Caco-2 (cell line): ENCODE data around the gene RPL32. TPM values are rescaled to one million over a fixed set of nuclear protein-coding genes. Genes with fewer than 3 reads are reported as not detected.

Source experiments
- BruUV-seq: library from RNA; stranded (reverse); fragments of 400-500 nt; replicated peaks from 2 replicates; lab custom pipeline; 2021; lab: Mats Ljungman, UMichigan
- CTCF ChIA-PET: fragments of 300-600 bp; sonication (Branson Sonifier 250); formaldehyde crosslinking; loops from one replicate; lab custom pipeline; 2022; ENCODE audit warnings: antibody characterized with exemption; lab: Charles Lee
- POLR2A ChIA-PET: fragments of 300-600 bp; sonication (Branson Sonifier 250); formaldehyde crosslinking; loops from one replicate; lab custom pipeline; 2022; ENCODE audit warnings: antibody characterized with exemption; lab: Charles Lee
- DNase-seq, 2 experiments: peaks; one replicate each; pipeline versions ENCODE4 v3.0.0 to v3.0.0-alpha.2; 2020 to 2022
- H3K27me3 ChIP-seq: replicated peaks from 2 replicates; pipeline ENCODE4 v1.6.0; 2011; ENCODE audit warnings: low read length; ENCODE audit not compliant: control insufficient read depth, insufficient read depth
- H3K36me3 ChIP-seq: 2 replicates; pipeline ENCODE4 v1.5.1; 2011; ENCODE audit warnings: low read length; ENCODE audit not compliant: control insufficient read depth, insufficient read depth
- H3K4me1 ChIP-seq: fragments of 250-450 bp; sonication (Bioruptor Pico); 2 replicates; pipeline ENCODE4 v1.5.1; 2020; ENCODE audit warnings: mild to moderate bottlenecking
- H3K4me3 ChIP-seq: 2 replicates; pipeline ENCODE4 v1.5.1; 2011; ENCODE audit warnings: low read depth, mild to moderate bottlenecking, control low read depth, low read length
- H3K9me3 ChIP-seq: fragments of 250-450 bp; sonication (Bioruptor Pico); 2 replicates; pipeline ENCODE4 v1.5.1; 2020; ENCODE audit warnings: mild to moderate bottlenecking, moderate library complexity
- H3K27ac Mint-ChIP-seq: one replicate; pipeline ENCODE4 v1.8.0; 2022; ENCODE audit warnings: mixed read lengths; ENCODE audit not compliant: unreplicated experiment
- H3K27me3 Mint-ChIP-seq: one replicate; pipeline ENCODE4 v1.8.0; 2022; ENCODE audit warnings: mixed read lengths; ENCODE audit not compliant: insufficient read depth, unreplicated experiment
- H3K36me3 Mint-ChIP-seq: one replicate; pipeline ENCODE4 v1.8.0; 2022; ENCODE audit warnings: mild to moderate bottlenecking, mixed read lengths; ENCODE audit not compliant: insufficient read depth, unreplicated experiment
- H3K4me1 Mint-ChIP-seq: one replicate; pipeline ENCODE4 v1.8.0; 2022; ENCODE audit warnings: low read depth, mixed read lengths; ENCODE audit not compliant: unreplicated experiment
- H3K4me3 Mint-ChIP-seq: one replicate; pipeline ENCODE4 v1.8.0; 2022; ENCODE audit warnings: mild to moderate bottlenecking, moderate library complexity, mixed read lengths; ENCODE audit not compliant: unreplicated experiment
- H3K9me3 Mint-ChIP-seq: one replicate; pipeline ENCODE4 v1.8.0; 2022; ENCODE audit warnings: mixed read lengths; ENCODE audit not compliant: unreplicated experiment
- CTCF ChIP-seq, 2 experiments: fragments of 200-600 bp in 1 of 2; IDR thresholded peaks; 1 replicate in 1 of 2; 2 replicates in 1 of 2; pipeline versions ENCODE4 v1.5.1 to v1.8.0; 2011 to 2022; ENCODE audit warnings: antibody characterized with exemption in 1 of 2, control low read depth in 1 of 2, inconsistent platforms in 1 of 2, low read depth in 1 of 2, low read length in 1 of 2, mild to moderate bottlenecking in 1 of 2, moderate library complexity in 1 of 2; ENCODE audit not compliant: insufficient read depth in 1 of 2, severe bottlenecking in 1 of 2, unreplicated experiment in 1 of 2
- intact Hi-C: fragments of 100-400 bp; cut with micrococcal nuclease; formaldehyde crosslinking; loops from one replicate; pipeline ENCODE4 v1.10.0; 2022; ENCODE audit not compliant: unreplicated experiment
- total RNA-seq: library from RNA; stranded (reverse); gene quantifications from 2 replicates; pipeline ENCODE4 v1.2.3, GENCODE V29; 2022

The RPL32 gene
- total RNA-seq, 1 experiment from 2014 or later = 1,713 TPM

DNA sequence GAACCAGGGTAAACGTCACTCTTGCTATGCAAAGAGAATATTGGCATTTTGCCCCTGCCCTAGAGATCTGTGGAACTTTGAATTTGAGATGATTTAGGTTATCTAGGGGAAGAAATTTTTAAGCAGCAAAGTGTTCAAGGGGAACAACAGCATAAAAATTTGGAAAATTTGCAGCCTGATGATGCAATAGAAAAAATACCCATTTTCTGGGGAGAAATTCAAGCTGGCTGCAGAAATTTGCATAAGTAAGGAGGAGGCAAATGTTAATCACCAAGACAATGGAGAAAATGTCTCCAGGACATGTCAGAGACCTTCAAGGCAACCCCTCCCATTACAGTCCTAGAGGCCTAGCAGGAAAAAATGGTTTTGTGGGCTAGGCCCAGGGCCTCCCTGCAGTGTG is 4.4 kb upstream of the RPL32 start:
- no peaks in the 10 kb centered on the region for H3K27me3 Mint-ChIP-seq
- Histone ChIP-seq H3K36me3 (no peaks in the 10 kb centered on the region), H3K4me3 (no peak overlapping the region), H3K27me3 (no peaks in the 10 kb centered on the region), H3K4me1 (peaks cover 13% of the 10 kb centered on the region; the same call in 1 of the 2 replicates), H3K9me3 (no peaks in the 10 kb centered on the region)
- peaks cover 15% of the 10 kb centered on the region for H3K36me3 Mint-ChIP-seq
- POLR2A ChIA-PET = no interaction called here
- DNase-seq = no peak
- CTCF ChIA-PET = no interaction called here
- peaks cover 8% of the 10 kb centered on the region for H3K4me1 Mint-ChIP-seq
- TF ChIP-seq CTCF (IDR thresholded peaks at IDR 0.05; ENCODE audit: insufficient read depth in 1 of 2, low read depth in 1 of 2, low read length in 1 of 2, severe bottlenecking in 1 of 2, unreplicated experiment in 1 of 2) = no peak
- no peak overlapping the region for H3K27ac Mint-ChIP-seq
- no peak overlapping the region for H3K4me3 Mint-ChIP-seq
- H3K9me3 Mint-ChIP-seq = peaks cover 19% of the 10 kb centered on the region
- no TSS peak for BruUV-seq
- intact Hi-C loops = no loop called here

DNA sequence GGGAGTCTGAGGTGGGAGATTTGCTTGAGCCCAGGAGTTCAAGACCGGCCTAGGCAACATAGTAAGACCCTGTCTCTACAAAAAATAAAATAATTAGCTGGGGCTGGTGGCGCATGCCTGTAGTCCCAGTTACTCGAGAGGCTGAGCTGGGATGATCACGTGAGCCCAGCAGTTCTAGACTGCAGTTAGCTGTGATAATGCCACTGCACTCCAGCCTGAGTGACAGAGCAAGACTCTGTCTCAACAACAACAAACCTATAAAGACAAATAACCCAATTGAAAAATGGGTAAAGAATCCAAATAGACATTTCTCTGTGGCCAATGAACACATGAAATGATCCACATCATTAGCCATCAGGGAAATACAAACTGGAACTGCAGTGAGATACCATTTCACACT is 1.1 kb upstream of the RPL32 start:
- H3K36me3 Mint-ChIP-seq = peaks cover 49% of the 10 kb centered on the region
- no peak for DNase-seq
- Histone ChIP-seq H3K36me3 (peaks cover 10% of the 10 kb centered on the region), H3K4me3 (no peak overlapping the region), H3K27me3 (no peaks in the 10 kb centered on the region), H3K4me1 (peaks cover 20% of the 10 kb centered on the region), H3K9me3 (no peaks in the 10 kb centered on the region)
- no peak for TF ChIP-seq CTCF (IDR thresholded peaks at IDR 0.05; ENCODE audit: insufficient read depth in 1 of 2, low read depth in 1 of 2, low read length in 1 of 2, severe bottlenecking in 1 of 2, unreplicated experiment in 1 of 2)
- peaks cover 8% of the 10 kb centered on the region for H3K4me1 Mint-ChIP-seq
- CTCF ChIA-PET = interaction anchor here (1.5 kb wide), 1 partner anchor 49 kb away, joined by 5 read pairs; no protein-coding TSS in a partner anchor
- H3K27me3 Mint-ChIP-seq = no peaks in the 10 kb centered on the region
- POLR2A ChIA-PET = no interaction called here
- intact Hi-C loops = no loop called here
- H3K4me3 Mint-ChIP-seq = peak overlapping the region; percentile 93
- H3K9me3 Mint-ChIP-seq = peaks cover 19% of the 10 kb centered on the region
- BruUV-seq = no TSS peak
- H3K27ac Mint-ChIP-seq = peak overlapping the region; percentile 100

- no peak for TF ChIP-seq CTCF (IDR thresholded peaks at IDR 0.05; ENCODE audit: insufficient read depth in 1 of 2, low read depth in 1 of 2, low read length in 1 of 2, severe bottlenecking in 1 of 2, unreplicated experiment in 1 of 2)
- H3K4me3 ChIP-seq = no peak overlapping the region
- Mint-ChIP-seq H3K27me3 (no peaks in the 10 kb centered on the region), H3K4me3 (peak overlapping the region; percentile 93), H3K9me3 (peaks cover 16% of the 10 kb centered on the region), H3K36me3 (peaks cover 54% of the 10 kb centered on the region), H3K4me1 (peaks cover 4% of the 10 kb centered on the region), H3K27ac (peak overlapping the region; percentile 100)
- DNase-seq = no peak
- ChIA-PET POLR2A (interaction anchor here (0.5 to 1.0 kb wide), 6 partner anchors 9 to 357 kb away, joined by 3 to 6 read pairs (median 4); partner anchors contain the start of gene TSEN2), CTCF (interaction anchor here (0.6 to 1.5 kb wide), 7 partner anchors 19 to 142 kb away, joined by 3 to 6 read pairs (median 5); no protein-coding TSS in a partner anchor)
- no TSS peak for BruUV-seq
- intact Hi-C loops = loop anchor here (1.0 kb wide), 1 partner anchor 11 kb away; no protein-coding TSS in a partner anchor
- H3K4me1 ChIP-seq = peaks cover 15% of the 10 kb centered on the region
- H3K27me3 ChIP-seq = no peaks in the 10 kb centered on the region
- no peaks in the 10 kb centered on the region for H3K9me3 ChIP-seq
- H3K36me3 ChIP-seq = peaks cover 10% of the 10 kb centered on the region
These were observed 584 bp upstream of the RPL32 start for GRCh38 chr3:12841970-12842328.
